ENCODE data around the gene GRID1.

Gene GRID1

GRCh38 chr10:86162696-86163400 lies 203.7 kb downstream of the GRID1 start:
- DNase-seq = no peak

- DNase-seq = no peak
These were observed 204.6 kb downstream of the GRID1 start for GRCh38 chr10:86162036-86162435.

- no peak for DNase-seq
These were observed 205.6 kb downstream of the GRID1 start for GRCh38 chr10:86160890-86161585.

- no peak for DNase-seq
These were observed 206.8 kb downstream of the GRID1 start for GRCh38 chr10:86159797-86160196.

GRCh38 chr10:86155054-86155921 lies 211.3 kb downstream of the GRID1 start:
- DNase-seq = no peak

- no peak for DNase-seq
These were observed 212.8 kb downstream of the GRID1 start for GRCh38 chr10:86153751-86154150.

- DNase-seq = no peak
These were observed 213.7 kb downstream of the GRID1 start for GRCh38 chr10:86152911-86153310.

- DNase-seq = no peak
These were observed 214.2 kb downstream of the GRID1 start for GRCh38 chr10:86152354-86152753.

- no peak for DNase-seq
These were observed 215.0 kb downstream of the GRID1 start for GRCh38 chr10:86151613-86152012.

GRCh38 chr10:86149257-86149656 lies 217.3 kb downstream of the GRID1 start:
- DNase-seq = no peak

- no peak for DNase-seq
These were observed 218.5 kb downstream of the GRID1 start for GRCh38 chr10:86148117-86148516.

GRCh38 chr10:86144301-86144700 lies 222.3 kb downstream of the GRID1 start:
- DNase-seq = no peak

- DNase-seq = no peak
These were observed 224.7 kb downstream of the GRID1 start for GRCh38 chr10:86141896-86142295.

GRCh38 chr10:86139066-86139657 lies 227.4 kb downstream of the GRID1 start:
- DNase-seq = no peak

GRCh38 chr10:86138551-86139065 lies 228.0 kb downstream of the GRID1 start:
- no peak for DNase-seq

- DNase-seq = no peak
These were observed 229.0 kb downstream of the GRID1 start for GRCh38 chr10:86137561-86137960.

- DNase-seq = no peak
These were observed 229.7 kb downstream of the GRID1 start for GRCh38 chr10:86136934-86137333.

- no peak for DNase-seq
These were observed 231.4 kb downstream of the GRID1 start for GRCh38 chr10:86135191-86135590.

- DNase-seq = no peak
These were observed 235.7 kb downstream of the GRID1 start for GRCh38 chr10:86130737-86131475.

- DNase-seq = no peak
These were observed 236.6 kb downstream of the GRID1 start for GRCh38 chr10:86130041-86130440.

- DNase-seq = no peak
These were observed 238.2 kb downstream of the GRID1 start for GRCh38 chr10:86128360-86128759.

- no peak for DNase-seq
These were observed 239.2 kb downstream of the GRID1 start for GRCh38 chr10:86127274-86127819.

All from NCI-H2107 (cell line).